ENCODE measurements around the gene TFPI.
"Not testable (repeated sequence)": the region's sequence is repeated elsewhere in the genome, so short reads cannot be mapped to it uniquely, and the experiment has no call there.

Gene TFPI

GRCh38 chr2:187523325-187523724, 30.9 kb downstream of the TFPI start:
- Histone ChIP-seq H3K27me3 (replicated peaks; ENCODE audit: control insufficient read depth, insufficient read depth, low read length) (no peaks in the 10 kb centered on the region), H3K36me3 (ENCODE audit: control insufficient read depth, insufficient read depth, low read length) (no peaks in the 10 kb centered on the region), H3K4me3 (replicated peaks; ENCODE audit: low read depth, low read length) (no peak overlapping the region)
- TF ChIP-seq CTCF (IDR thresholded peaks at IDR 0.05; ENCODE audit: insufficient read depth, low read length, poor library complexity, severe bottlenecking): no peak
- DNase-seq (ENCODE audit: extremely low read depth, insufficient read length): no peak

- TF ChIP-seq CTCF (IDR thresholded peaks at IDR 0.05; ENCODE audit: insufficient read depth, low read length, poor library complexity, severe bottlenecking): no peak
- H3K36me3 ChIP-seq (ENCODE audit: control insufficient read depth, insufficient read depth, low read length): no peaks in the 10 kb centered on the region
- H3K4me3 ChIP-seq (replicated peaks; ENCODE audit: low read depth, low read length): no peak overlapping the region
- DNase-seq (ENCODE audit: extremely low read depth, insufficient read length): no peak
- no peaks in the 10 kb centered on the region for H3K27me3 ChIP-seq (replicated peaks; ENCODE audit: control insufficient read depth, insufficient read depth, low read length)
Measured at GRCh38 chr2:187520121-187520624, 34.1 kb downstream of the TFPI start.

- Histone ChIP-seq H3K4me3 (replicated peaks; ENCODE audit: low read depth, low read length) (no peak overlapping the region), H3K36me3 (ENCODE audit: control insufficient read depth, insufficient read depth, low read length) (no peaks in the 10 kb centered on the region), H3K27me3 (replicated peaks; ENCODE audit: control insufficient read depth, insufficient read depth, low read length) (no peaks in the 10 kb centered on the region)
- no peak for TF ChIP-seq CTCF (IDR thresholded peaks at IDR 0.05; ENCODE audit: insufficient read depth, low read length, poor library complexity, severe bottlenecking)
- no peak for DNase-seq (ENCODE audit: extremely low read depth, insufficient read length)
Measured at GRCh38 chr2:187519419-187520120, 34.7 kb downstream of the TFPI start.

- not testable (repeated sequence) for H3K27me3 ChIP-seq (replicated peaks; ENCODE audit: control insufficient read depth, insufficient read depth, low read length); H3K4me3 ChIP-seq (replicated peaks; ENCODE audit: low read depth, low read length); H3K36me3 ChIP-seq (ENCODE audit: control insufficient read depth, insufficient read depth, low read length); DNase-seq (ENCODE audit: extremely low read depth, insufficient read length)
Measured at GRCh38 chr2:187517750-187518361, 36.4 kb downstream of the TFPI start.

GRCh38 chr2:187516630-187517510, 37.4 kb downstream of the TFPI start:
- not testable (repeated sequence) for H3K4me3 ChIP-seq (replicated peaks; ENCODE audit: low read depth, low read length); H3K27me3 ChIP-seq (replicated peaks; ENCODE audit: control insufficient read depth, insufficient read depth, low read length); DNase-seq (ENCODE audit: extremely low read depth, insufficient read length); H3K36me3 ChIP-seq (ENCODE audit: control insufficient read depth, insufficient read depth, low read length)

GRCh38 chr2:187514930-187515329, 39.3 kb downstream of the TFPI start:
- TF ChIP-seq CTCF (IDR thresholded peaks at IDR 0.05; ENCODE audit: insufficient read depth, low read length, poor library complexity, severe bottlenecking): no peak
- DNase-seq (ENCODE audit: extremely low read depth, insufficient read length): no peak
- Histone ChIP-seq H3K36me3 (ENCODE audit: control insufficient read depth, insufficient read depth, low read length) (no peaks in the 10 kb centered on the region), H3K4me3 (replicated peaks; ENCODE audit: low read depth, low read length) (no peak overlapping the region), H3K27me3 (replicated peaks; ENCODE audit: control insufficient read depth, insufficient read depth, low read length) (no peaks in the 10 kb centered on the region)

- H3K36me3 ChIP-seq (ENCODE audit: control insufficient read depth, insufficient read depth, low read length): not testable (repeated sequence)
Measured at GRCh38 chr2:187514235-187514829, 39.9 kb downstream of the TFPI start.

GRCh38 chr2:187513460-187514234, 40.6 kb downstream of the TFPI start:
- not testable (repeated sequence) for H3K27me3 ChIP-seq (replicated peaks; ENCODE audit: control insufficient read depth, insufficient read depth, low read length); H3K4me3 ChIP-seq (replicated peaks; ENCODE audit: low read depth, low read length); H3K36me3 ChIP-seq (ENCODE audit: control insufficient read depth, insufficient read depth, low read length); DNase-seq (ENCODE audit: extremely low read depth, insufficient read length)

More at GRCh38 chr2:187514235-187514829, 39.9 kb downstream of the TFPI start:
- not testable (repeated sequence) for H3K27me3 ChIP-seq (replicated peaks; ENCODE audit: control insufficient read depth, insufficient read depth, low read length); H3K4me3 ChIP-seq (replicated peaks; ENCODE audit: low read depth, low read length); DNase-seq (ENCODE audit: extremely low read depth, insufficient read length)

Measured in GM06990 (cell line).